Hippocampal formation (tissue), 2 donors: ENCODE data around the gene DUS1L.

ENCODE experiments used
- DNase-seq, 2 donors: peaks; one replicate each; lab custom pipeline; 2025; lab: John Stamatoyannopoulos, UW

The DUS1L gene

DNA sequence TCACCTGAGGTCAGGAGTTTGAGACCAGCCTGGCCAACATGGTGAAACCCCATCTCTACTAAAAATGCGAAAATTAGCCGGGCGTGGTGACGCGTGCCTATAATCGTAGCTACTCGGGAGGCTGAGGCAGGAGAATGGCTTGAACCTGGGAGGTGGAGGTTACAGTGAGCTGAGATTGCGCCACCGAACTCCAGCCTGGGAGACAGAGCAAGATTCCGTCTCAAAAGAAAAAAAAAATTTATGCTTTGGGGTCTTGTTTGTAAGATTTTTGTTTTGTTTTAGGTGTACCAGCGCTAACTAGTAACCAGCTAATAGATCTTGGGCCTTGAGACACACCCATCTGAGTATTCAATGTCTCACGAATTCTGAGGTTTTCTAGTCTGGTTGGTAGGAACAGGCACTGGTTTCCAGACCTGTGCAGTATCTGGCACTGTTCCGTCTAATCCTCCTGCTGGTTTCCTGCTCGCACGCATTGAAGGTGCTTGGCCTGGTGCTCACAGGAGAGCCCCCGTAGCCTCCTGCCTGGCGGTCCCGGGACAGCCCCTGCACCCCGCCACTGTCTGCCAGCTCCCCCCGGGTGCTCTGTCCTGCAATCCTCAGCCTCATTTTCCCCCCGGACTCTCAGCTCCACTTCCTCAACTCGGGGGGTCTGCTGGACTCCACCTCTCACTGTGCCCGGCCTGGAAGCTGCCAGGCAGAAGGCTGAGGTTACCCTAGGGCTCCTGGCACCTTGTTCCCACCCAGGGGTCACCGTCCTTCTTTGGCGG, 10.6 kb upstream of the DUS1L start:
- DNase-seq, result no peak

DNA sequence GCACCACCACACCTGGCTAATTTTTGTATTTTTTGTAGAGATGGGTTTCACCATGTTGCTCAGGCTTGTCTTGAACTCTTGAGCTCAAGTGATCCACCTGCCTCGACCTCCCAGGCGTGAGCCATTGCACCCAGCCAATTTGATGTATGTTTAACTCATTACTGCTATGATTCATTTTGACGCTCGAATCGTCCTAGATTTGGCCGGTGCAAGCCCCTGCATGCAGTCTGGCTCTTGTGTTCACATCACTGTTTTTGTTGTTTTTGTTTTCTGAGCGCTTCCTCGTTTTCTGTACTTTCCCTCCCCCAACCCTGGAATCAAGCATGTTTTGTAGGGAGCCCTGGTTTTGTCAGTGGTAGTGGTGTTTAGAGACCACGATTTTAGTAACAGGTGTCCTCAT, 7.8 kb upstream of the DUS1L start:
- DNase-seq, result no peak

DNA sequence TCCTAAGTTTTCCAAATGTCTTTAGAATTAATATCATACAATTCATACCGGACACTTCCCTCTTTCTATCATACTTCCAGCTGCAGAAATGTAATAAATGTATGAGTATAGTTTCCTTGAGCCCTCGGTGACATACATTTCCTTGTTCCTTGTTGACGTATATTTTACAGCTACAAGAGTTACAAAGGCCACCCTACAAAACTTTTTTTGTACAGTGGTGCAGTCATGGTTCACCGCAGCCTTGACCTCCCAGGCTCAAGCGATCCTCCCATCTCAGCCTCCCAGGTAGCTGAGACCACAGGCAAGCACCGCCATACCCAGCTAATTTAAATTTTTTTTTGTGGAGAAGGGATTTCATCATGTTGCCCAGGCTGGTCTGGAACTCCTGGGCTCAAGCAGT, 7.2 kb upstream of the DUS1L start:
- no peak for DNase-seq

DNA sequence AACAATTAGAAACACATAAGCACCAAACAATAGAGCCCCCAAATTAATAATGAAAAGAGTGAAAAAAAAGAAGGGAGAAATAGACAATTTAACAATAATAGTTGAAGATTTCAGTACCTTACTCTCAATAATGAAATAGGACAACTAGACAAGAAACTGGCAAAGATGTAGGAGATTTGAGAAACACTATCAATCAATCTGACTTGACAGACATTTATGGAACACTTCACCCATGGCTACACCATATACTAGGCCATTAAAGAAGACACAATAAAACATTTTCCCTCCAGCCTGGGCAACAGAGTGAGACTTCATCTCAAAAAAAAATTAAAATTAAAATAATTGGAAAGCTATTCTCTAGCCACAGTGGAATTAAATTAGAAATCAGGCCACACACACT, 5.0 kb upstream of the DUS1L start:
- no peak for DNase-seq

DNA sequence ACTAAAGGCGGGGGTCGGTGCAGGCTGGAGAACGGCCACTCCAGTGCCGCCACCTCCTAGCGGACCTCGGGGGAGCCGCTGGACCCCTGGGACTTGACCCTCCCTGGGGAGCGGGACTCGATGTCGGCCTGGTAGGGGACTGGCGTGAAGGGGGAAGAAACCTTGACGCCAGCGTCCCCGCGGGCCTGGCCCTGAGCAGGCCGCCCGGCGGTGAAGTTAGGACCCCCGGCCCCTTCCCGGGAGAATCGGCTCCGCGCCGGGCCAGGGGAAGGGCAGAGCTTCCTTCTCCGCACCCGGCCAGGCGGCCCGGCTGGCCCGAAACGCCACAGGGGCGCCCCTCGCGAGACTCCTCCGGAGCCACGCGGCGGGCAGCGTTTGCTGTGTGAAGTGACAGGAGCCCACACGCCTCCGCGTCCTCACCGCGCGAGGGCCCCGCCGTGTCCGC, 389 bp downstream of the DUS1L start:
- no peak for DNase-seq

DNA sequence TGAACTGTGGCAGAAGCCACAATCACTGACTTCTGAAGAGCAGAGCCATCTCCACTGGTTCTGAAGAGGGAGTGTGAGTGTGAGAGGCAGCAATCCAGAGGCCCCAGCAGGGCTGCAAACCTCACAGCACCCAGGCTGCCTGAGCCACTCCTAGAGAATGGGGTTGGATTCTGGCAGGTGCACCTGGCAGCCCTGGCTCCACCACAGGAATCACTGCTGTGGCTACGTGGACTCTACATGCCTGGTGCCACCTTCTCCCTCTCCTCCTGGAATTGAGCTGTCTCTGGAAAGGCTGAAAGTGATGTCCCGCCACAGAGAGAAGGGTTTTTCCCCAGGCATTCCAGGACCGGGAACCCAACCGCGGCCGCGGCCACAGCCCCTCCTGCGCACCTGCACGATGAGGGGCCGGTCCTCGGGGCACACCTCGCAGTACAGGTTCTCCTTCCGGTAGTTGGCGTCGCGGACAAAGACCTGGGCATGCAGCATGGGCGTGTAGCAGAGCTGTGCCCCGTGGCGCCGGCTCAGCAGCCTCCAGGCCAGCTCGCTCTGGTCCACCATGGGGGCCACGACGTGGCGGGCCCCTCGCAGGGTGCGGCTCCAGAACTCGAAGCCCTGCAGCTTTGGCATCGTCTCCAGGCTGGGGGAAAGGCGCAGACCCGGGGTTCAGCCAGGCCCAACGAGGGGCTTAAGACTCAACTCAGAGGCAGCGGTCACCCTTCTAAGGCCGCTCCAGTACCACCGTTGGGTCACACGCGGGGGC, 991 bp downstream of the DUS1L start:
- DNase-seq, result no peak

DNA sequence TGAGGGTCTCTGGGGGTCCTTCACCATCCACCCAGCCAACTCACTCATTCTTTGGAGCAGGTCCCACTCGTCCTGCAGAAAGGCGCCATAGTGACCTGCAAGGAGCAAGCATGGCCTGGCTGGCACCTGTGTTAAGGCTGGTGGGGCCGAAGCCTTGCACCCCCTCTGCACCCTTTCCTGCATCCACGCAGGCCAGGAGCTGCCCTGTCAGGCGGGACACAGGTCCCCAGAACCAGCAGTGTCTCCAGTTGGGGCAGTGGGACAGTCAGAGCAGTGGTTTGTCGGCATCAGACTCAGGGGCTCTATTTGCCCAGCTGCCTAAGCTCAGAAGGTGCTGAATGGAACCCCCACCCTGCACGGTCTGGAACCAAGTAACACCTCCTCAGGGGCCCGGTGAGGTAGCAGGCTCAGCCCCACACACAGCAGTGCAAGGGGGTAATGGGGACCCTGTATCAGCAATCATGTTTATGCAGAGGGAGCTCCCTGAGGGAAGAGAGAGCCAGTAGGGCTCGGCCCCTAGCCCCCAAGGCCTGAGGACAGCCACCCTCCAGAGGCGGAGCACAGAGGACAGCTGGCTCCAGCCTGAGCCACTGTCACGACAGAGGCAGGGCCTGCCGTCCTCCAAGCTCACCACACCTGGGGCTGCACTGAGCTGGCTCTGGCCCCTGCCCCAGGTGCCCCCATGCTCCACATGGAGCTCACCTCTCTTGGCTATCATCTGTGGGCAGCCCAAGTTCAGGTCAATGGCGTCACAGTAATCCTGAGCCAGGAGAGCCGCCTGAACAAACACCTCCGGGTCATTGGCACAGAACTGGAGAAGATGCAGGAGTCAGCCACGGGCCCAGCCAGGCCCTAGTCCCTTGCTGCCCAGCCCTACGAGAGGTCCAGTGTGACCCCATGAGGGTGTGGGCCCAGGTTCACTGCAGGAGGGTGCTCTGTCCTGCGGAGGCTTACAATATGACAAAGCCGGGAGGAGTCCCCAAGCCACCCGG, 1.9 kb downstream of the DUS1L start:
- no peak for DNase-seq

DNA sequence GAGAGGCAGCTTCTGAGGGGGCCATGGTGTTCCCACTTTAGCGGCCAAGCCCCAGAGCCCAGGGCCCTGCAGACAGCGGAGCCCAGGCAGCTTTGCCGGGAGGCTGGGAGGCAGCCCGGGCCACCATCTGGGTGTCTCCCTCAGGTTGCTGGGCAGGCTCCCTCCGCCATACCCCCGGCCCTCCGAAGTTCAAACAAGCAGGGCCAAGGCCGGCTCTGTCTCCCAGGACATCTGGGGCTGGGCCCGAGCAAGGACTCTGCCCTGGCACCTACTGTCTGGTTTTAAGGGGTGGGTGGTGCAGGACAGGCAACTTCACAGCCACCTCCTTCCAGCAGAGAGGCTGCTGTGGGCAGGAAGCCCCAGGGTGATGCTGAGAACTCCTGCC, 2.6 kb downstream of the DUS1L start:
- DNase-seq, result no peak

DNA sequence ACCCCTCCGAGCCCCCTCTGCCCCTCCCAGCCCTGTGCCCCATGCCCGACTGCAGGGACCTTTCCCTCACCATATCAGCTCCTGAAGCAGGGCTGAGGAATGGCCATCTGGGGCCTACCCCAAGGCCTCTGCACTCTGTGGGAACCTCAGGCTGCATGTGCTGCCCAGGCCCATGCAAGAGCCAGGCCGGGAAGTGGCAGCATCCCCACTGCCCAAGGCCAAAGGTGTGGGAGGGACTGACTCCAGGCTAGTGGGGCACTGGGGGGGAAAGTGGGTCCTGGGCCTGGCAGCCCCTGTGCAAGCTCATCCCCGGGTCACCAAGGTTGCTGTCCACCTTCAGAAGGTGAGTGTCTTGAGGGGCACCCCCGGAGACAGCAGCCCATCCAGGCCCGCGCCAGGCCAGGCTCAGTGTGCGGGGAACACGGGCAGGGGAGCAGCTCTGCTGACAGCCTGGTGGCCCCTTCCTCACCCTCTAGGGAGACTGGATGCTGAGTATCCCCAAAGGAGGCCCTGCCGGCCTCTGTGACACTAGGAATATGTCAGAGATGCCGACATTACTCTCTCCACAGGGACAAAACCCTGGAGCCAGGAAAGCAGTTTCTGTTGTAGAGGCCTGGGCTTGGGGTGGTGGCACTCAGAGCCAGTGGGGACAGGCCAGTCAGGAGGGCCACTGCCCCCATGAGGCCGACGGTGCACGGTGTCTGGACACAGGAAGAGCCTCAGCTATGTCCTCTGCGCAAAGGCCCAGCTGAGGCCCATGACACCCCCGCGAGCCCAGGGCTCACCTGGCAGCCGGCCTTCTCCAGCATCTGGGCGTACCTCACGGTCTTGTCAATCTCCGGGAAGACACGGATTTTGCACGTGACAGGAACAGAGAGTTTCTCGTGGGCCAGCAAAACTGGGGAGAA, 3.3 kb downstream of the DUS1L start:
- DNase-seq, result no peak

DNA sequence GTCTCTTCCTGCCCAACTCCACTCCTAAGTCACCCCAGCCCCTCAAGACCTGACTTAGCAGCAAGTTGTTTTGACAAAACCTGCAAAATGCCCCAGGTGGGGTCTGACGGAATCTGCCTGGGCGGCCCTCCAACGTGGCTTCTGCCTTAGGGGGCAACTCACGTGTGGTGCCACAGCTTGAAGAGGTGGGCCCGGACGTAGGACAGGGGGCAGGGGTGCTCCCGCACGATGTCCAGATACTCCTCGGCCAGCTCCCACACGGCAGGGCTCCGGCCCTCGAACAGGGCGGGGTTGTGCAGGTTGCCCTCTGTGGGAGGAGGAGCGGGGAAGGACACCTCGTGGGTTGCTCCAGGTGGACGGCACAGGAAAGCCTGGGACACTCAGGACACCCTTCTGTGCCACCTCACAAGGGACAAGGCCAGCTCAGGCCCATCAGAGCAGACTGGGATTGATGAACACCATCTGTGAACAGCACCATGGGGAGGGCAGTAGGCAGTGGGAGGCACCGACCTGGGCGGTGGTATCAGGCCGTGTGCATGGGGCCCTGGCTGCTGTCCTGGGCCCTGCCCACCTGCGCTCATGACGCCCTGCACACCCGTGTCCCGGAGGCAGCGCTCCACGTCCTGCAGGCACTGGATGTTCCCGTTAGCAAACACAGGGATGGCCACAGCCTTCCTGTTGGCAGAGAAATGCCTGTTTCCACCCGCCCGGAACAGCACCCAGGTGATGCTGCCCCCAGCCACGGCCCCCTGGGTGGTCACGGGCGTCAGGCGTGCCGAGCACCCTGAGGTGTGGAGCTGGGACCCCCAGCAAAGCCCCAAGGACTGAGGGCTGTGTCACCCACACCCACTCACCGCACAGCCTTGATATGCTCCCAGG, 4.3 kb downstream of the DUS1L start:
- DNase-seq, result no peak

DNA sequence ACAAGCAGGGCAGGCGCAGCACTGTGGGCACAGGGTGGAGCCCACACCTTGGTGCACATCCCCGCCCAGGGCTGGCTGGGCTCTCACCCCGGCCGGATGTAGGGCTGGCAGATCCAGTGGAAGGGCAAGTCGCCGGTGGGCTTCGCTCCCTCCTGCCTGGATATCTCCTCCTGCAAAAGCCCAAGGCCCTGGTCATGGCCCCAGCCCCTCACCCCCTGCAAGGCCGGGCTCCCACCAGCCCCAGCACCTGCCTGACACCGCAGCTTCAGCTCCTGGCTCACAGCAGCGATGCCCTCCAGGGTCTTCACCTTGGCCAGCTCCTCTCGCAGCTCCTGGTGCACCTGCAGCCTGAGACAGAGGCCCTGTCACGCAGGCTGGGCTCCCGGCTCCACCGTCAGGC, 5.0 kb downstream of the DUS1L start:
- no peak for DNase-seq

DNA sequence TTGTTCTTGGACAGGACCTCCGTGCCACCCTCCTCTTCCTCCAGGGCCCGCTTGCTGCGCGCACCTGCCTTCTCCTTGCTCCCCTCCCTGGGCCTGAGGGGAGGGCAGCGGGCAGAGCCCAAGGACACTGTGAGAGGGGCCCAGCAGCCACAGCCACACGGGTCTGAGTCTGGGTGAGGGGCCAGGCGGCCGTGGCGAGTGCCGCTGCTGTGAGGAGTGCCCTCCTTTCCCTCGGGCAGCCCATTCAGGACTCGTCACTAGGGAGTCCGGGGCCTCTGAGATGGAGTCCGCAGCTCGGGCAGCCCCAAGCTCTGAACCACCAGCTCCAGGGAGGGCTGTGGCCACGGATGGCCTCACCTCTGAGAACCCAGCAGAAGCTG, 5.6 kb downstream of the DUS1L start:
- no peak for DNase-seq

DNA sequence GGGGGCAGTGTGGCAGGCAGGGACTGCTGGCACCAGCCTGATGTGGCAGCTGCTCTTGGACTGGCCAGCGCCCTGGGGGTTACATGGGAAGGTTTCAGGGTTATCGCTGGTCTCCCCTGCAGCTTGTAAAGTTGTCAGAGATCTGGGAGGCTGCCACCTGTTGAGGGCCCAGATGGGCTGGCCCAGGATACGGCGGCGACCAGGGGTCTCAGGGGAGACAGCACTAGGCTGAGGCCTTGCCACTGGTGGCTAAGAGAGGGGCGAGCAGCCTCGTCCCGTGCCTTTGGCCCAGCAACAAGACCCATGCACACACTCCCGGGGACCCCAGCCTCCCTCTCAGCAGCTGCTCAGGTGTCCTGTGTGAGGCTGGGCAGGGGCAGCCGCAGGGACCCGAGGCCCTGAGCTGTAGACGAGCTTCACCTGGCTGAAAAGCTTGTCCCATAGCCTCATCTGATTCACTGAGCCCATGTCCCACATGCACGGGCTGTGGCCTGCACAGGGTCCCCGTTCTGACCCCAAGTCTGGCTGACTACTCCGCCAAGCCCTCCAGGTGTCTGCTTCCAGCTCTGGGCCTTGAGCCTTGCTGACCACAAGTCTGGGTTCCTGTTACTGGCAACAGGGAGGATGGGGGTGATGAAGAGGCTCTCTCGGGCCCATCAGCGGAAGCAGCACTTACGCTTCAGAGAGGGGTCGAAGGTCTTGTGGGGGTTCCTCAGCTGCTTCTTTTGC, 6.2 kb downstream of the DUS1L start:
- no peak for DNase-seq

DNA sequence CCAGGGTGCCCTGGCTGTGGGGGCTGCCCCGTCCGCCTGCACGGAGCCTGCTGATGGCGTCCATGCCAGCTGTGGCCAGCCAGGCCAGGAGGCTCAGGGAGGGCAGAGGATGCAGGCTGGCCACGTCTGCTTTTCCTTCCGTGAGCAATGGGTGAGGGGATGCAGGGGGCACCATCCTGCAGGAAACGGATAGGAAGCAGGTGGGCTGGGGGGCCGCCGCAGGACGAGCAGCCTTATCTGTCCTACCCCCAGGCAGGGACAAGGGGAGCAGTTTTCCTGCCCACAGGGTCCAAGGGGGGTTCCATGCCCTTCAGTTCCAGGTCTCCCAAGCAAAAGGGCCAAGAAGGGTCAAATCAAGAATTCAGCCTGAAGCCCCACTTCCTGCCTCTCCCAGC, 6.8 kb downstream of the DUS1L start:
- no peak for DNase-seq

DNA sequence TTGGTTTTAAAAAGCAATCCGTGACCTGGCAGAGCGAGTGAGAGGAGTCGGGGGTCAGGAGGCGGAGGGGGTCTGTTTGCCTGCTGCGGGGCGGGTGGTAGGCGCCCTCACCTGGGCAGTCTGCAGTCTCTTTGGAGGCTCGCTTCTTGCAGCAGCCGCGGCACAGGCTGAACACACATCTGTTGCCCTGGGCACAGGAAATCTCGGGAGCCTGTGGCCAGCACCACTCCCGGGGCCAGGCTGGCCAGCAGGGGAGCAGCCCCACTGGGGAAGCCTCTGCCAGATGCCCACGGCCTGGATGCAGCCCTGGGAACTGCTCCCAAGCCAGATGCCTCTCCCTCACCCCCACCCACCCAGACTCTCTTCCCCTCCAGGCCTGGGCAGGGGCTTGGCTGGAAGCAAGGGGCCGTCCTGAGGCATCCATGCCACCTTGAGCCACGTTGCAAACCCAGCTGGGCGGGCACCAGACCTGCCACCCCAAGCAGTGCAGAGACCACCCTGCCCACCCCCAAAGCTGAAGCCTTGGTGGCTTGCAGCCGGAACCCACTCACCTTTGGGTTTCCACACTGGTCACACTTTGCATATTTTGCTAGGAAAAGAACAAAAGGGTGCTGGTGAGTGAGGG, 7.3 kb downstream of the DUS1L start:
- no peak for DNase-seq

DNA sequence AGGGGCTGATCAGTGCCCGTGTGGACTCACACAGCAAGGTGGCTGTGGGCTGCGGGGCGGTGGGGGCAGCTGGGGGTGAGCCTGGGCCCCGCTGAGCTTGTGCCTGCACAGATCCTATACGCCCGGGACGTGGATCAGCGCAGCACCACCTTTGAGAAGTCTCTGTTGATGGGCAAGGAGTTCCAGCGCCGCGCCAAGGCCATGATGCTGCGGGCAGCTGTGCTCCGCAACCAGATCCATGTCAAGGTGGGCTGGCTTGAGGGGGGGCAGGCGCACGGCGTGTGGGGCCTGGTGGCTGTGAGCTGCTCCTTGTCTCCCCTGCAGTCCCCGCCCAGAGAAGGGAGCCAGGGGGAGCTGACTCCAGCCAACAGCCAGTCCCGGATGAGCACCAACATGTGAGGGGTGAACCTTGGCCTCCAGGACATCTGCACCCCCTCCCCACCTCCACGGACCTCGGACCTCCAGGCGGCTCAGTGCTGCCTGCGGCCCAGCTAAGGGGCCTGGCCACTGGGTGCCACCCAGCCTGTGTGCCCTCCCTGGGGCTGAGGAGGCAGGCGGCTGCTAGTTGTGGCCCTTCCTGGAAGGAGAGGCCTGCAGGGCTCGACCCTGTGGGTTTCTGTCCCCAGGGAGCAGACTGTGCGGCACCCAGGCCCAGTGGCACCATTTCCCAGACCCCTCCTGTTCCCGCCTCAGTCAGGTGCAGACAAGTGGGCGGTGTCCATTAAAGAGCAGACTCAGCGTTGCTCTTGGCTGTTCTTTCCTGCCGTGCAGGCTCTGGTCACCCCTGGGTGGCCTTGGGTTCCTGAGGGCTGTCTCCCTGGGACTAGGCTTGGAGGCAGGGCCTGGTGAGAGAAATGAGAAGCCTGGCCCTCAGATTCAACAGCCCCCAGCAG, 8.6 kb downstream of the DUS1L start:
- DNase-seq, result no peak

DNA sequence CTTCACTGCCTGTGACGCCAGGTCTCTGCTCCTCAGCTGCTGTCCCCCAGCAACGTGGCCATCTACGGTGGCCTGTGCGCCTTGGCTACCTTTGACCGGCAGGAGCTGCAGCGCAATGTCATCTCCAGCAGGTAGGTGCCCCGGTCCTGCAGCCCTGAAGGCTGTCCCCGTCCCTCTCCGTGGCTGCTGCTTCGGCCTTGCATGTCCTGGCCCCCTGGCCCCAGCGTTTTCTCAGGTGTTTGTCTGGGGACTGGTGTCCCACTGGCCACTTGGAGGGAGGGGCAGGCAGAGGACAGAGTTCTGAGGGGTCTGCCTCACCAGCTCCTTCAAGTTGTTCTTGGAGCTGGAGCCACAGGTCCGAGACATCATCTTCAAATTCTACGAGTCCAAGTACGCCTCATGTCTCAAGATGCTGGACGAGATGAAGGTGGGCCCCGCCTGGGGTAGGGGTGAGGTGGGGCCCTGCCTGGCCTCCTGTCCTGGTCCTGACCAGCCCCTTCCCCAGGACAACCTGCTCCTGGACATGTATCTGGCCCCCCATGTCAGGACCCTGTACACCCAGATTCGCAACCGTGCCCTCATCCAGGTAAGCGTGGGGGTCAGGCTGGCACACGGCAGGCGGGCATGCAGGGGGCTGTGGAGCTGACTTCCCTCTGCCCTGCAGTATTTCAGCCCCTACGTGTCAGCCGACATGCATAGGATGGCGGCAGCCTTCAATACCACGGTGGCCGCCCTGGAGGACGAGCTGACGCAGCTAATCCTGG, 9.5 kb downstream of the DUS1L start:
- DNase-seq, result no peak
